ENCODE results near the gene CUX1. TPM values are rescaled to one million over a fixed set of nuclear protein-coding genes. Genes with fewer than 3 reads are reported as not detected.

CUX1 gene
- total and polyA plus RNA-seq, 2 of the 13 experiments (the other 11 are each of a cell fraction or from before 2014, with no cell fraction given): 13.7 to 14.9 TPM

GRCh38 chr7:102214477-102215072 lies 397.1 kb downstream of the CUX1 start (continued):
- TF ChIP-seq HMGXB4 (CRISPR knock-in tag; IDR thresholded peaks at IDR 0.05; ENCODE audit: borderline replicate concordance in 1 of 2, low read depth in 1 of 2) (no peak), MIXL1 (CRISPR knock-in tag; IDR thresholded peaks at IDR 0.05) (no peak), ZNF615 (CRISPR knock-in tag; IDR thresholded peaks at IDR 0.05; ENCODE audit: borderline replicate concordance) (no peak), CC2D1A (CRISPR knock-in tag; IDR thresholded peaks at IDR 0.05) (no peak), TCF12 (IDR thresholded peaks at IDR 0.05) (no peak), TCF12 (CRISPR knock-in tag; IDR thresholded peaks at IDR 0.05) (no peak), TEAD2 (CRISPR knock-in tag; IDR thresholded peaks at IDR 0.05) (no peak), ZBTB20 (CRISPR knock-in tag; IDR thresholded peaks at IDR 0.05; ENCODE audit: borderline replicate concordance, low read depth) (no peak), ZNF546 (CRISPR knock-in tag; conservative IDR thresholded peaks at IDR 0.05) (no peak), NFKBIZ (CRISPR knock-in tag; IDR thresholded peaks at IDR 0.05) (no peak)

GRCh38 chr7:102215256-102215655 lies 397.8 kb downstream of the CUX1 start:
- H3K79me2 ChIP-seq (ENCODE audit: insufficient read depth, low read length): no peaks in the 10 kb centered on the region
- BruUV-seq (replicated peaks): no TSS peak
- no peak for TF ChIP-seq BHLHE40 (IDR thresholded peaks at IDR 0.05; ENCODE audit: low read length)
- no peak for TF ChIP-seq ZNF235 (CRISPR knock-in tag; IDR thresholded peaks at IDR 0.05; ENCODE audit: borderline replicate concordance)
- H3K36me3 ChIP-seq (replicated peaks in 1 of 2; ENCODE audit: control insufficient read depth in 1 of 2, insufficient read depth in 2 of 2, low read length in 2 of 2): peaks cover 4 to 35% of the 10 kb centered on the region in 2 experiments; a peak in 4 of 5 replicates
- H3K27me3 ChIP-seq (ENCODE audit: control insufficient read depth in 1 of 2, insufficient read depth in 2 of 2, low read length in 2 of 2): no peaks in the 10 kb centered on the region
- H2AFZ ChIP-seq (ENCODE audit: low read length): no peak overlapping the region
- H3K9me3 ChIP-seq (ENCODE audit: low read length): no peaks in the 10 kb centered on the region
- in situ Hi-C loops (cut with HindIII; ENCODE audit: extremely low pct_ligation_motif_present, low pct_unique_long_range_greater_than_20kb): no loop called here
- FAIRE-seq: no peak
- no peak overlapping the region for H3K9ac ChIP-seq (ENCODE audit: insufficient read depth, low read depth, low read length)
- H3K4me2 ChIP-seq (ENCODE audit: low read depth, low read length): no peak overlapping the region
- no peak for DNase-seq (ENCODE audit: low spot score)
- intact Hi-C loops (cut with micrococcal nuclease; ENCODE audit: unreplicated experiment): no loop called here
- 90% methylated on average over 7 of the region's 7 CpGs for WGBS (ENCODE audit: low lambda C conversion rate)
- CTCF ChIA-PET (ENCODE audit: low intra/inter-chr PET ratio, low total read pairs): no interaction called here
- H3K4me1 ChIP-seq (ENCODE audit: insufficient read depth, low read length): peaks cover 12% of the 10 kb centered on the region
- H3K4me3 ChIP-seq (replicated peaks in 1 of 3; ENCODE audit: insufficient read depth in 1 of 3, low read depth in 2 of 3, low read length in 3 of 3): no peak overlapping the region
- no peak for ATAC-seq
- H3K27ac ChIP-seq (ENCODE audit: extremely low read length, insufficient read depth, low read length): no peak overlapping the region
- POLR2A ChIA-PET: no interaction called here
- no peaks in the 10 kb centered on the region for H4K20me1 ChIP-seq (ENCODE audit: insufficient read depth, low read length)
